Left ventricle myocardium inferior (tissue), 1 donor: ENCODE data around the gene AUTS2. TPM values are rescaled to one million over a fixed set of nuclear protein-coding genes. Genes with fewer than 3 reads are reported as not detected.

Experiments
- DNase-seq: peaks from one replicate; pipeline ENCODE4 v3.0.0-alpha.2; 2020
- H3K27ac ChIP-seq: fragments of 200-600 bp; replicated peaks from 2 replicates; pipeline ENCODE4 v1.8.0; 2021
- H3K27me3 ChIP-seq: fragments of 200-600 bp; 2 replicates; pipeline ENCODE4 v1.8.0; 2021; ENCODE audit warnings: low read depth
- H3K36me3 ChIP-seq: fragments of 200-600 bp; 2 replicates; pipeline ENCODE4 v1.8.0; 2021
- H3K4me1 ChIP-seq: fragments of 200-600 bp; 2 replicates; pipeline ENCODE4 v1.8.0; 2021
- H3K4me3 ChIP-seq: fragments of 200-600 bp; 2 replicates; pipeline ENCODE4 v1.8.0; 2021; ENCODE audit warnings: mild to moderate bottlenecking, moderate library complexity
- H3K9me3 ChIP-seq: fragments of 200-600 bp; replicated peaks from 2 replicates; pipeline ENCODE4 v1.8.0; 2021
- intact Hi-C: fragments of 100-400 bp; cut with micrococcal nuclease; formaldehyde crosslinking; loops from one replicate; pipeline ENCODE4 v1.11.0; 2022
- total RNA-seq: library from RNA; stranded (reverse); fragmentation: NEBNext Ultra II Directional; extraction: Animal tissue kit (Norgen Biotek cat#: 25700); gene quantifications from one replicate; pipeline ENCODE4 v1.2.1, GENCODE V29; 2021
- TF ChIP-seq, protein P1 (sequence below): fragments of 200-600 bp; IDR thresholded peaks from 2 replicates; pipeline ENCODE4 v1.8.0; 2021; ENCODE audit warnings: antibody characterized with exemption, mild to moderate bottlenecking, borderline replicate concordance
- donor health status: DM: no; HTN: yes; CAD: no; lungs with severe emphysema.

Gene AUTS2
- total RNA-seq, 1 donor from 2014 or later = 10.5 TPM

DNA sequence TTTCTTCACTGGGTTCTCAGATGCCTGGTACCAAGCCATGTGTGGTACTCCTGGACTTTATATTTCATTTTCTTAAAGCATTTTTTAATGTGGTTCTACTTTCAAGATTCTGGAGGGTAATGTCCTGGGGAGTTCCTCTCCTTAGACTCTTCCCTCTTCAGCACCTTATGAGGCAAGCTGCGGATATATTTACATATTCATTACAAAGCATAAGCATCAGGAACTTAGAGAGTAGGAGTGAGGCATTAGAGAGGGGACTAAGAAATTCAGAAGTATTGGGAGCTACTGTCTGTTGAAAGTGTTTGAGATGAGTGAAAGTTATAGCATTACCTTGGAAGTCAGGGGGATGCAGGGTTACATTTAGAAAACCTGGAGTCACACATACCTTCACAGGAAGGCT lies 20.8 kb downstream of the AUTS2 start:
- TF ChIP-seq, protein P1, sequence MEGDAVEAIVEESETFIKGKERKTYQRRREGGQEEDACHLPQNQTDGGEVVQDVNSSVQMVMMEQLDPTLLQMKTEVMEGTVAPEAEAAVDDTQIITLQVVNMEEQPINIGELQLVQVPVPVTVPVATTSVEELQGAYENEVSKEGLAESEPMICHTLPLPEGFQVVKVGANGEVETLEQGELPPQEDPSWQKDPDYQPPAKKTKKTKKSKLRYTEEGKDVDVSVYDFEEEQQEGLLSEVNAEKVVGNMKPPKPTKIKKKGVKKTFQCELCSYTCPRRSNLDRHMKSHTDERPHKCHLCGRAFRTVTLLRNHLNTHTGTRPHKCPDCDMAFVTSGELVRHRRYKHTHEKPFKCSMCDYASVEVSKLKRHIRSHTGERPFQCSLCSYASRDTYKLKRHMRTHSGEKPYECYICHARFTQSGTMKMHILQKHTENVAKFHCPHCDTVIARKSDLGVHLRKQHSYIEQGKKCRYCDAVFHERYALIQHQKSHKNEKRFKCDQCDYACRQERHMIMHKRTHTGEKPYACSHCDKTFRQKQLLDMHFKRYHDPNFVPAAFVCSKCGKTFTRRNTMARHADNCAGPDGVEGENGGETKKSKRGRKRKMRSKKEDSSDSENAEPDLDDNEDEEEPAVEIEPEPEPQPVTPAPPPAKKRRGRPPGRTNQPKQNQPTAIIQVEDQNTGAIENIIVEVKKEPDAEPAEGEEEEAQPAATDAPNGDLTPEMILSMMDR = no peak
- no peaks in the 10 kb centered on the region for H3K36me3 ChIP-seq
- H3K27me3 ChIP-seq = no peaks in the 10 kb centered on the region
- H3K9me3 ChIP-seq = no peaks in the 10 kb centered on the region
- no peak overlapping the region for H3K27ac ChIP-seq
- peaks cover 9% of the 10 kb centered on the region for H3K4me1 ChIP-seq
- H3K4me3 ChIP-seq = no peak overlapping the region
- intact Hi-C loops = no loop called here
- no peak for DNase-seq

DNA sequence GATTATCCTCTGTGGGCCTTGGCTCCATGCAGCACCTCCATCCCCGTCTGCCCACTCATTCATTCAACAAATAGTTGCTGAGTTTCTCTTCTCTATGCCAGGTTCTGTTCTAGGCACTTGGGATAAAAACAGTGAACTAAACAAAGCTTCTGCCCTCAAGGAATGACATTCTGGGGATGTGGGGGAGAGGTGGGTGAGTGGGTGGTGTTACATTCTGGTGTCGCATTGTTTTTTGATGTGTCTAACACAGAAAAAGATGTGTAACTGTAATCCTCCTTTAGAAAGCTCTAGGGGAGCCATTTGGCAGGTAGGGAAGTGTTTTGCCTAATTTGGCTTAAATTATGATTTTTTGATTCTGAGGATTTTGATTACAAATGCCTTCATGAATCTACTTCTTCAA lies 21.4 kb downstream of the AUTS2 start:
- intact Hi-C loops = no loop called here
- Histone ChIP-seq H3K27ac (no peak overlapping the region), H3K4me1 (peaks cover 12% of the 10 kb centered on the region), H3K4me3 (no peak overlapping the region), H3K9me3 (no peaks in the 10 kb centered on the region), H3K36me3 (no peaks in the 10 kb centered on the region), H3K27me3 (no peaks in the 10 kb centered on the region)
- DNase-seq = no peak
- TF ChIP-seq, protein P1 = no peak

DNA sequence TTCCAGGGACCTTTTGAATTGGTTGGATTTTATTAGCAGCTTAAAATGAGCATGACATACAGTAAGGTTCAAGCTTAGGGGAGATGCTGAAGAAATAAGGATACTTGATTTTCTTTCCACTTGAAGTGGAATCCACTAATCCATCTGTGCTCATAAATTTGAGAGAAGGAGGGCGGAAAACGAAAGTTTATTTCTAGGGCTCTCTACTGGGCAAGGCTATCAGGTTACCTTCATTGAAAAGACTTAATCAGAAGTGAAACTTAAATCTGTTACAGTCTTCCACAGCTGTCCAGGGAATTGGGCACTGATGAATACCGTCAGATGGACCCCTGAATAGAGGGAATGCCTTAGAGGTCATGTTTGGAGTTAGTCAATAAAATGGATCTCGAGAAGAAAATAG lies 21.8 kb downstream of the AUTS2 start:
- TF ChIP-seq, protein P1 = no peak
- intact Hi-C loops = no loop called here
- Histone ChIP-seq H3K27me3 (no peaks in the 10 kb centered on the region), H3K27ac (no peak overlapping the region), H3K36me3 (no peaks in the 10 kb centered on the region), H3K4me3 (no peak overlapping the region), H3K9me3 (no peaks in the 10 kb centered on the region), H3K4me1 (peaks cover 16% of the 10 kb centered on the region)
- DNase-seq = no peak

DNA sequence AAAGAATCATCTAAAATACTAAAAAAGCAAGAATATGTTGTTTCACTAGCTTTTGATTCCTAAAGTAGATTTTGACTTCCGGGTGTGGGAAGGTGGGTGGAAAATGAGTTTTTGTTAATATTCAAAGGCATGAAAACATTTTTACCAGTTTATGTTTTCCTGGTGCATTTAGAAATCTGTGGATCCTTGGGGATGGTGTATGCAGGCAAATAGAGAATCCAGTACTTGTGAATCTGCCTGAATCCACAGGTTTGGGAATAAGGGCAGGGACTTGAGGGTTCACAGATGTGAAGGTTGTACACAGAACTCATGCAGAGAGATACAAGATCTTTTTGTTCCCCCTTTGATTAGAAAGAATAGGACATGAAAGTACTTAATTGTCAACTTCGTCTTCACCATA lies 22.4 kb downstream of the AUTS2 start:
- intact Hi-C loops = no loop called here
- DNase-seq = no peak
- Histone ChIP-seq H3K36me3 (no peaks in the 10 kb centered on the region), H3K9me3 (no peaks in the 10 kb centered on the region), H3K4me1 (peaks cover 17% of the 10 kb centered on the region), H3K27me3 (no peaks in the 10 kb centered on the region), H3K4me3 (no peak overlapping the region), H3K27ac (no peak overlapping the region)
- TF ChIP-seq, protein P1 = no peak

DNA sequence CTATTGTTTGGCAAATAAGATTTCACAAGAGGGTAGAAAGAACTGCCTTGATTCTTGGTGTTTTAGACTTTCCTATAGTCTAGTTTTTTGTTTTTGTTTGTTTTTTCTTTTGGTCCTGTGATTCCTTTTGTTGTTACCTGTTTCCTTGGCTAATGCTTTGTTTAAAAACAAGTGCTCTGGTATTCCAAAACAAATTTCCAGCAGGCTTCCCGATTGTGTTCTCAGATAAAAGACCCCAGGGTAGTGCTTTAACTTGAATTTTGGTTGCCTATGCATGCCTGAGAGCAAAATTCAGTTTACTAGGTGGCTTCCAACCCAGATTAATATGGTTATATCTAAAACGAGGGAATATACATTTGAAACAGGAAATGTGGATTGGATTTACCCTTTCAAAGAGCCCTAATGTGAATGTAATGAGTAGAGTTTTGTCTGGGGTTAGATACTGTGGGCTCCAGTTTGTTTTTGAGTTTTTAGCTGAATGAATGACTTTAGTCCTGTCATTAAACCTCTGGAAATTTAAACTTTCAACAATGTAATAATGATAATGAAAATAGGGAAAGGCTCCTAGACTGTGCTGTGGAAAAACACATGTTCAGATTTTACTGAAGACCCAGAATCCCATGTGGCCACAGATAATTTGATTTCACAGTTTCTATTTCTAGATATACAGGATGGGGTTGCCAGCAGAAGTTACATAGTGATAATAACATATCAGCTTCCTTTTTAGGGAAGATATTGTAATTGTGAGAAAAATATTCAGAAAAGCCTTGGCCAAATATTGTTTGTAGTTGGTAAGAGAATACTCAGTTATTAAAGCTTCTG lies 23.9 kb downstream of the AUTS2 start:
- TF ChIP-seq, protein P1 = no peak
- no peak for DNase-seq
- H3K9me3 ChIP-seq = no peaks in the 10 kb centered on the region
- H3K27me3 ChIP-seq = no peaks in the 10 kb centered on the region
- H3K4me1 ChIP-seq = peaks cover 17% of the 10 kb centered on the region
- H3K4me3 ChIP-seq = no peak overlapping the region
- H3K27ac ChIP-seq = no peak overlapping the region
- no peaks in the 10 kb centered on the region for H3K36me3 ChIP-seq
- intact Hi-C loops = no loop called here
